GM06990 (cell line): ENCODE measurements around the gene ADCY3.

ENCODE experiments used
- DNase-seq: peaks from one replicate; pipeline ENCODE4 v3.0.0-alpha.2; 2011; ENCODE audit not compliant: insufficient read length; ENCODE audit errors: extremely low read depth
- H3K27me3 ChIP-seq: replicated peaks from 2 replicates; pipeline ENCODE4 v1.6.0; 2011; ENCODE audit warnings: low read length; ENCODE audit not compliant: control insufficient read depth, insufficient read depth
- H3K36me3 ChIP-seq: 2 replicates; pipeline ENCODE4 v1.5.1; 2011; ENCODE audit warnings: low read length; ENCODE audit not compliant: control insufficient read depth, insufficient read depth
- H3K4me3 ChIP-seq: replicated peaks from 2 replicates; pipeline ENCODE4 v1.5.1; 2011; ENCODE audit warnings: low read depth, mild to moderate bottlenecking, control low read depth, low read length
- TF ChIP-seq, protein P1 (sequence below): IDR thresholded peaks from 2 replicates; pipeline ENCODE4 v1.5.1; 2011; ENCODE audit warnings: low read length, control low read depth, mild to moderate bottlenecking, inconsistent platforms; ENCODE audit not compliant: insufficient read depth, poor library complexity, severe bottlenecking

The ADCY3 gene

DNA sequence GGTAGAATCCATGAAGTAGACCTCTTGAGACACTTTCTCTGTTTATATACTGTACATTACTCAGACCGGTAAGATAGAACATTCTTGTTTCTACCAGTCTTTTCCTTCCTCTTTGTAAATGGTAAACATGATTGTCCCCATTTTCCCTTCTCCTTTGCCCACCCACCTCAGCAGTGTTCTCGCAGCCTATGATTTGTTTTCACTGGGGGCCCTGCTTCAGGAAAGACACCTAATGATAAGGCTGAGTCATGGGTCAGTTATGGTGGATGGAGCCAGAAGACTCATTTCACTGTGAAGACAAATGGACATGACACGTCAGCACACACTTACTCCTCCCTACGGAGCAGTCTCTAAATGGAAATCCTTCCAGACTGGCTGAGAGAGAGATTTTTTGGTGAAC lies 103.2 kb downstream of the ADCY3 start:
- no peaks in the 10 kb centered on the region for H3K27me3 ChIP-seq
- no peak overlapping the region for H3K4me3 ChIP-seq
- TF ChIP-seq, protein P1, sequence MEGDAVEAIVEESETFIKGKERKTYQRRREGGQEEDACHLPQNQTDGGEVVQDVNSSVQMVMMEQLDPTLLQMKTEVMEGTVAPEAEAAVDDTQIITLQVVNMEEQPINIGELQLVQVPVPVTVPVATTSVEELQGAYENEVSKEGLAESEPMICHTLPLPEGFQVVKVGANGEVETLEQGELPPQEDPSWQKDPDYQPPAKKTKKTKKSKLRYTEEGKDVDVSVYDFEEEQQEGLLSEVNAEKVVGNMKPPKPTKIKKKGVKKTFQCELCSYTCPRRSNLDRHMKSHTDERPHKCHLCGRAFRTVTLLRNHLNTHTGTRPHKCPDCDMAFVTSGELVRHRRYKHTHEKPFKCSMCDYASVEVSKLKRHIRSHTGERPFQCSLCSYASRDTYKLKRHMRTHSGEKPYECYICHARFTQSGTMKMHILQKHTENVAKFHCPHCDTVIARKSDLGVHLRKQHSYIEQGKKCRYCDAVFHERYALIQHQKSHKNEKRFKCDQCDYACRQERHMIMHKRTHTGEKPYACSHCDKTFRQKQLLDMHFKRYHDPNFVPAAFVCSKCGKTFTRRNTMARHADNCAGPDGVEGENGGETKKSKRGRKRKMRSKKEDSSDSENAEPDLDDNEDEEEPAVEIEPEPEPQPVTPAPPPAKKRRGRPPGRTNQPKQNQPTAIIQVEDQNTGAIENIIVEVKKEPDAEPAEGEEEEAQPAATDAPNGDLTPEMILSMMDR = no peak
- peaks cover 26% of the 10 kb centered on the region for H3K36me3 ChIP-seq
- DNase-seq = no peak

DNA sequence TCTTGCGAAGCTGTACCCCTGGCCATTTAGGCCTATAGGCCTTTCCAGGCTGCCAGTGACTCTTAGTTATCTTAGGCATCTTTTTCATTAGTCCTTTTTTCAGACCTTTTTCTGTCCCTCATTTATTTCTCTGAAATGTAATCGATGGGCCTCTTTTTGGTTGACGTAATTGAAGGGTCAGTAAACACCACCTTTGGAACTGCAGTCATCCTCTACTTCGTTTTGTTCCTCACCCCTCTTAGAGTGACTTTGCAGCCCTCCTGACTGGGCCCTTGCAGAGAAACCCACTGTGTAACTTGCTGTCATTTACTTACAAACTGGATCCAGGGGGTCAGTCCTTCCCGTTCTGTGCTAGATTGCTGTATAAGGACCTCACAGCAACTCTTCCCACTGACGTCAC lies 103.6 kb downstream of the ADCY3 start:
- DNase-seq = no peak
- Histone ChIP-seq H3K36me3 (peaks cover 21% of the 10 kb centered on the region), H3K27me3 (no peaks in the 10 kb centered on the region), H3K4me3 (no peak overlapping the region)
- TF ChIP-seq, protein P1 = no peak

DNA sequence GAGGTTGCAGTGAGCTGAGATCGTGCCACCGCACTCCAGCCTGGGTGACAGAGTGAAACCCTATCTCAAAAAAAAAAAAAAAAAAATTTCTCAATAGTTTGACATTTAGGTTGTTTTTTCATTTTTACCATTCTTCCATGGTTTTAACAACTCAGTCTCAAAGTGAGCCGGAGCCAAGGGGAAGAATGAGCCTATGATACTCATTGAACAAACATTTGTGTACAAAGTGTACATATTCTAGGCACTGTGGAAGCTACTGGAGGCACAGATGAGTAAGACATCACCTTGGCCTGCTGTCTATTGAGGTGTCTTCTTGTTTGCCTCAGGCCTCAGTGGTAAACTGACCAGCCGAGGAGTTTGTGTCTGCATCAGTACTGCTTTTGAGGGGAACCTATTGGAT lies 104.9 kb downstream of the ADCY3 start:
- Histone ChIP-seq H3K36me3 (peaks cover 17% of the 10 kb centered on the region), H3K4me3 (no peak overlapping the region), H3K27me3 (no peaks in the 10 kb centered on the region)
- no peak for DNase-seq
- TF ChIP-seq, protein P1 = no peak

DNA sequence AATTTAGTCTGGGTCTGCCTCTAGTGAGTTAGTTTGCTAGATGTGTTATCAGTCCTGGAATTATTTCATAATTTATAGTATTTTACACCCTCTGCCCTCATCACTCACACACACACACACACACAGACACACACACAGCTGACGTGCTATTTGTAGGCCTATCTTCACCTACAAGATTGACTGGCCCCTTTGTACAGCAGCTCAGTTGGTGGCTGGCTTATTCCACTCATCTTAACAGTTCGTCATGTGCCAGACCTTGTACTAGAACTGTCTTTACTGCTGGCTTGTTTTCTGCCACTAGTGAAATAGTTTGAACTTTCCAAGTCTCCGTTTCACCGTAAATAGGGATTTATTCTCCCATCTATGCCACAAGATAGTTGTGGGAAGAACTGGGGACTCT lies 105.5 kb downstream of the ADCY3 start:
- DNase-seq = no peak
- Histone ChIP-seq H3K4me3 (no peak overlapping the region), H3K36me3 (peaks cover 17% of the 10 kb centered on the region), H3K27me3 (no peaks in the 10 kb centered on the region)
- TF ChIP-seq, protein P1 = no peak

DNA sequence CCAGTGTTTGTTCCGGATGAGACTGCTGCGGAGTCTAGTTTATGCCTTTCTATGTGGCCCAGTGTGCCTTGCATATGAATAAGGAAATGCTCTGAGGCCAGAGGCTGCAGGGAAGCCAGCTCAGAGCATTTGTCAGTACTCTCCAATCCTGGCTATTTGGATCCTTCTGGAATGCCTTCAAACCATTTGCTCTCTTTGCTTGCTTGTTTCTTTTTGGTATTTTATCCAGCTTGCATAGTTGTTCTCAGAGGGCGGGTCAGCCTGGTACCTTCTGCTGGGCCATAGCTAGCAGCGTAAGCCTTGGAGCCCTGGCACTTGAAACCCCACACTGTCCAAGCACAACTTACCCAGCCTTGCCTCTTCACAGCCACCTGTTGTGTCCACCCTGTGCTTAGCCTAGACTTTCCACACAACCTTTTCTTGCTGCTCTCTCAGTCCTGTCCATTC lies 106.3 kb downstream of the ADCY3 start:
- TF ChIP-seq, protein P1 = no peak
- Histone ChIP-seq H3K4me3 (no peak overlapping the region), H3K27me3 (no peaks in the 10 kb centered on the region), H3K36me3 (peaks cover 13% of the 10 kb centered on the region)
- no peak for DNase-seq
